Tibial nerve (tissue), 4 donors: ENCODE results near the gene SHISA6. TPM values are rescaled to one million over a fixed set of nuclear protein-coding genes. Genes with fewer than 3 reads are reported as not detected.

Source experiments
- DNase-seq, 2 donors: peaks; one replicate each; pipeline ENCODE4 v3.0.0-alpha.2; 2019; ENCODE audit warnings: low spot score in 2 of 2
- H3K27ac ChIP-seq, 4 donors: fragments of 200-600 bp; sonication (generic) in 3 of 4; one replicate each; pipeline ENCODE4 v1.5.1; 2017 to 2019; ENCODE audit warnings: mild to moderate bottlenecking in 1 of 4
- H3K27me3 ChIP-seq, 2 donors: fragments of 200-600 bp; sonication (generic) in 1 of 2; one replicate each; pipeline versions ENCODE4 v1.5.1 to v1.6.0; 2017 to 2019
- H3K36me3 ChIP-seq, 3 donors: fragments of 200-600 bp; sonication (generic); one replicate each; pipeline ENCODE4 v1.5.1; 2018 to 2019
- H3K4me1 ChIP-seq, 4 donors: fragments of 200-600 bp; sonication (generic) in 3 of 4; one replicate each; pipeline ENCODE4 v1.5.1; 2017 to 2019
- H3K4me3 ChIP-seq, 4 donors: fragments of 200-600 bp; sonication (generic) in 3 of 4; one replicate each; pipeline ENCODE4 v1.5.1; 2017 to 2019; ENCODE audit warnings: mild to moderate bottlenecking in 1 of 4, moderate library complexity in 1 of 4
- H3K9me3 ChIP-seq, 4 donors: fragments of 200-600 bp; sonication (generic) in 3 of 4; one replicate each; pipeline ENCODE4 v1.5.1; 2017 to 2019
- EP300 ChIP-seq, 2 donors: sonication (generic); formaldehyde crosslinking; IDR thresholded peaks; one replicate each; pipeline ENCODE4 v1.6.1; 2017; ENCODE audit warnings: antibody characterized with exemption in 2 of 2, mild to moderate bottlenecking in 1 of 2
- POLR2A ChIP-seq, 2 donors: fragments of 450-650 bp; IDR thresholded peaks; one replicate each; pipeline ENCODE4 v1.6.1; 2017; ENCODE audit warnings: antibody characterized with exemption in 2 of 2, mild to moderate bottlenecking in 2 of 2, moderate library complexity in 2 of 2
- WGBS, 2 donors: methylation state at CpG; one replicate each; pipeline ENCODE4 v1.1.5; 2018; 5-methylcytosine and 5-hydroxymethylcytosine counted together
- total RNA-seq, 4 donors: library from RNA; depleted of rRNA; stranded (reverse); fragments of >200 nt; gene quantifications; one replicate each; pipeline ENCODE4 v1.1.0, GENCODE V29; 2016
- TF ChIP-seq, protein P1 (sequence below), 5 experiments: fragments of 200-600 bp in 3 of 5; fragments of 450-650 bp in 2 of 5; sonication (generic) in 3 of 5; IDR thresholded peaks; one replicate each; pipeline ENCODE4 v1.5.1; 2016 to 2019; ENCODE audit warnings: antibody characterized with exemption in 5 of 5, mild to moderate bottlenecking in 3 of 5, moderate library complexity in 2 of 5

SHISA6 gene
- total RNA-seq, 4 donors from 2014 or later: 10.8 to 28.0 (median 21.9) TPM

DNA sequence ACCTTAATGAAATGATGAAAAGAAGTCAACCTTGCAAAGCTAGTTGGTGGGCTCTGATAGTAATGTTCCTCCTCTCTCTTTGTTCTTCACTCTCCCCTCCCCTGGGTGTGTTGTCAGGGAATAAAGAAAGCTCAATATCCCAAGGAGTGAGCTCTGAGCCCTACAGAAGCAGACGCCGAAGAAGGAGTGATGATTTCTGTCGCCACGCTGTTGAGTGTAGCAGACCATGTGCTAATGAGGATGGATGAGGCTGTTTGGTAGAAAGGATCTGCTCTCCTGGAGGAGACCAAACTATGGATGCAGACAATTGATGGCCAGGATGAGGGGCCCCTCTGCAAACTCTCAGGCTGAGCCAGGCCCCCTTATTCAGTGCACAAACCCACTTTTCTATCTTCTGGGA, 217.3 kb downstream of the SHISA6 start:
- DNase-seq: no peak
- Histone ChIP-seq H3K36me3 (no peaks in the 10 kb centered on the region), H3K4me3 (no peak overlapping the region), H3K9me3 (no peaks in the 10 kb centered on the region), H3K27ac (no peak overlapping the region), H3K27me3 (no peaks in the 10 kb centered on the region), H3K4me1 (no peaks in the 10 kb centered on the region)
- TF ChIP-seq POLR2A (IDR thresholded peaks at IDR 0.05) (no peak), EP300 (IDR thresholded peaks at IDR 0.05) (no peak)
- TF ChIP-seq, protein P1, sequence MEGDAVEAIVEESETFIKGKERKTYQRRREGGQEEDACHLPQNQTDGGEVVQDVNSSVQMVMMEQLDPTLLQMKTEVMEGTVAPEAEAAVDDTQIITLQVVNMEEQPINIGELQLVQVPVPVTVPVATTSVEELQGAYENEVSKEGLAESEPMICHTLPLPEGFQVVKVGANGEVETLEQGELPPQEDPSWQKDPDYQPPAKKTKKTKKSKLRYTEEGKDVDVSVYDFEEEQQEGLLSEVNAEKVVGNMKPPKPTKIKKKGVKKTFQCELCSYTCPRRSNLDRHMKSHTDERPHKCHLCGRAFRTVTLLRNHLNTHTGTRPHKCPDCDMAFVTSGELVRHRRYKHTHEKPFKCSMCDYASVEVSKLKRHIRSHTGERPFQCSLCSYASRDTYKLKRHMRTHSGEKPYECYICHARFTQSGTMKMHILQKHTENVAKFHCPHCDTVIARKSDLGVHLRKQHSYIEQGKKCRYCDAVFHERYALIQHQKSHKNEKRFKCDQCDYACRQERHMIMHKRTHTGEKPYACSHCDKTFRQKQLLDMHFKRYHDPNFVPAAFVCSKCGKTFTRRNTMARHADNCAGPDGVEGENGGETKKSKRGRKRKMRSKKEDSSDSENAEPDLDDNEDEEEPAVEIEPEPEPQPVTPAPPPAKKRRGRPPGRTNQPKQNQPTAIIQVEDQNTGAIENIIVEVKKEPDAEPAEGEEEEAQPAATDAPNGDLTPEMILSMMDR (IDR thresholded peaks at IDR 0.05): no peak
- 74 to 80% methylated on average over 4 of the region's 4 CpGs for WGBS, 2 donors

DNA sequence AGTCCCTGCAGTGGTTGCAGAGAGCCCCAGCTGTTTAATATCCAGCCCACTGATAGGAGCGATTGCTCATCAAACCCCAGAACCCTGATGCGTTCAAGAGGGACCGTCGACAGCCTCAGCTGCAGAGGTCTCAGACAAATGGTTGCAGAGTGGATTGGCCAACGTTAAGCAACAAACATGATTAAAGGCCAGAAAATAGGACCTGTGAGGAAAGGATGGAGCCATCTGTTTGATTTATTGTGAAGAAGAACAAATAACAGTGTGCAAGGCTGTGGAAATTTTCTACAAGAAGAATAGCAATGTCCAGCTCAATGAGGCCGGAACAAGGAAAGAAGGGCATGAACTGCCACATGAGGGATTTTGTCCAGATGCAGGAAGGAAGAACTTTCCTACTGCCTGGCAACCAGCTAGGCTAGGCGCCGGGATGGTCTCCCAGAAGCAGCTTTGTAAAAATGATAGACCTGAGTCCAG, 218.9 kb downstream of the SHISA6 start:
- Histone ChIP-seq H3K4me3 (no peak overlapping the region), H3K4me1 (no peaks in the 10 kb centered on the region), H3K36me3 (no peaks in the 10 kb centered on the region), H3K27me3 (no peaks in the 10 kb centered on the region), H3K27ac (no peak overlapping the region), H3K9me3 (no peaks in the 10 kb centered on the region)
- WGBS, 2 donors: 56 to 60% methylated on average over 8 of the region's 8 CpGs
- no peak for DNase-seq
- no peak for TF ChIP-seq POLR2A (IDR thresholded peaks at IDR 0.05)
- no peak for TF ChIP-seq EP300 (IDR thresholded peaks at IDR 0.05)

DNA sequence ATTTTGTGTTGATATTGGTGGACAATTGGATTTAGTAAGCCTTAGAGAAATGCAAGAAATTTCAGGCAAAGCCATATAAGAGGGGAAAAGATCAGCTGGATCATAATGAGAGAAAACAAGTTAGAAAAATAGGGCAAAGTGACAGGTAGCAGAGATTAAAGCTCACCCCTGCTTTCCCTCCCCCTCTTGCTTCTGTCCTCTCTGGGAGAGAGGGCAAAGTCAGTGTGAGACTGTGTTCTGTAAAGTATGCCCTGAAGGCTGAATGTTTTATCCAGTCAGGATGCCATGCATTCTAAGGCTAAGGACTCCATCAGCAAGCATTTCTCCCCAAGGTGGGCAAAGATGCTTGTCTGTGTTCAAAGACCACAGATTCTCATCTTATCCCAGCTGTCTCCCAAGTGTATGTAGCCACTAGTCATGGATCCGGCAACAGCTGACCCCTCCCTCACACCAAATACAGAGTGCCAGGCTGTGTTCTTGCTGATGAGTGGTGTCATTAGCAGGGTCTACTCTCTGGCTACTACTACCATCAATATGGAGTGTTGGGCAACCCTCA, 221.1 kb downstream of the SHISA6 start:
- WGBS, 2 donors: 70 to 84% methylated on average over 1 of the region's 1 CpG
- Histone ChIP-seq H3K4me3 (no peak overlapping the region), H3K36me3 (no peaks in the 10 kb centered on the region), H3K9me3 (no peaks in the 10 kb centered on the region), H3K27me3 (no peaks in the 10 kb centered on the region), H3K4me1 (no peaks in the 10 kb centered on the region), H3K27ac (no peak overlapping the region)
- TF ChIP-seq POLR2A (IDR thresholded peaks at IDR 0.05): no peak
- no peak for TF ChIP-seq EP300 (IDR thresholded peaks at IDR 0.05)
- TF ChIP-seq, protein P1 (IDR thresholded peaks at IDR 0.05): no peak
- no peak for DNase-seq

DNA sequence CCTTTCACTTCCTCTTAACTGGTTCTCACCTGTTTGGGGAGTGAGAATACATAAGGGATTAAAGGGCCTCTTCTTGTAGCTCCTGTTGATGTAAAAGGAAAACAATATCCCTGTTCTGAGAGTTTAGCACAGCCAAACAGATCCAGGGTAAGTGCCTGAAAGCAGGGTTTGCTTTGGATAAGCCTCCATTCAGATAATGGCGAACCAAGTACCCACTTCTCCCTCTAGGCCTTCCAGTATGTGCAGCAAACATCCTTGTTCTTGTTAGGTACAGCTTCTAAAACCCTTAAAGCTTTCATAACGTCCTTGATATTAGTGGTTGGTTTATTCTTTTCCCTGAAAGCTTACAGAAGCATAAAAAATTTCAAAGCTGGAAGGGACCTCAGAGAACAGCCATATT, 226.6 kb downstream of the SHISA6 start:
- Histone ChIP-seq H3K27ac (no peak overlapping the region), H3K4me1 (no peaks in the 10 kb centered on the region), H3K27me3 (no peaks in the 10 kb centered on the region), H3K9me3 (peaks cover 0 to 13% (median 0%) of the 10 kb centered on the region in 4 donors), H3K36me3 (no peaks in the 10 kb centered on the region), H3K4me3 (no peak overlapping the region)
- 60 to 69% methylated on average over 2 of the region's 2 CpGs for WGBS, 2 donors
- no peak for DNase-seq
- TF ChIP-seq, protein P1 (IDR thresholded peaks at IDR 0.05): no peak
- TF ChIP-seq POLR2A (IDR thresholded peaks at IDR 0.05): no peak
- no peak for TF ChIP-seq EP300 (IDR thresholded peaks at IDR 0.05)

DNA sequence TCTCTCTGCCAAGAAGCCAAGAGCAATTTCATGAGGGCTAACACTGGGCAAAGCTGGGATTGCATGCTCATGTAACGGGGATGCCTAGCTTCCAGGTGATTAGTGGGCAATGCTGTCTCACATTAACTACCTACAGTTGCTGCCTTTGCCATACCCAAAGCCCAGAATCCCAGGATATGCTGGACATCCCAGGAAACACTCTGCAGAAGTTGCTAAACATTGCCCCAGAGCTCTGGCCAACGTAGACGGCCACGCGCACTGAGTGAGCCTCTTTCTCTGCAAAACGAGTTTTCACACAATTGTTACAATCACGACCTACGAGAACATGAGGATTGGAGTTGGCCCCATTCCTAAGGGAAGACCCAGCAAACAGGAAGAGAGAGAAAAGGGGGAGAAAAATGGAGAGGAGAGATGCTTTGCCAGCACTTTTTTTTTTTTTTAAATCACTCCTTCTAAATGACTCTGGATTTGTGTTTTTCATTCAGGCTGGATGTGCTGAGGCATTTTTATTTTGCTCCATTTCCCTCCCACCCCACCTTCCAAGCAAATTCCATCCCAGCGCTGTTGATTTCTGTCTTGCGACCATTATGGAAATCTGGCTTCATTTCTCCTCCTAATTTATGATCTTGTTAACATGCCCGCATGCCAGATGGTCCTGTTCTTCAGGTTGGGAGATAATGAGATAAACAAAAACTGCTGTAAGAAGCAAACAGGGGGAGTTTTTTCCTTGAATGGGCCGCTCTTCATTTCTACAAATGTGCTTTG, 244.5 kb downstream of the SHISA6 start:
- no peak for TF ChIP-seq POLR2A (IDR thresholded peaks at IDR 0.05)
- TF ChIP-seq, protein P1 (IDR thresholded peaks at IDR 0.05): no peak
- no peak for TF ChIP-seq EP300 (IDR thresholded peaks at IDR 0.05)
- H3K27ac ChIP-seq: no peak overlapping the region
- no peaks in the 10 kb centered on the region for H3K9me3 ChIP-seq
- H3K4me1 ChIP-seq: no peaks in the 10 kb centered on the region
- no peaks in the 10 kb centered on the region for H3K27me3 ChIP-seq
- no peak for DNase-seq
- 56 to 58% methylated on average over 12 of the region's 12 CpGs for WGBS, 2 donors
- H3K36me3 ChIP-seq: no peaks in the 10 kb centered on the region
- no peak overlapping the region for H3K4me3 ChIP-seq
